GM06990 (cell line): Measurements from ENCODE around the gene HSPA12A.

ENCODE experiments used
- DNase-seq: peaks from one replicate; pipeline ENCODE4 v3.0.0-alpha.2; 2011; ENCODE audit not compliant: insufficient read length; ENCODE audit errors: extremely low read depth
- H3K27me3 ChIP-seq: replicated peaks from 2 replicates; pipeline ENCODE4 v1.6.0; 2011; ENCODE audit warnings: low read length; ENCODE audit not compliant: control insufficient read depth, insufficient read depth
- H3K36me3 ChIP-seq: 2 replicates; pipeline ENCODE4 v1.5.1; 2011; ENCODE audit warnings: low read length; ENCODE audit not compliant: control insufficient read depth, insufficient read depth
- H3K4me3 ChIP-seq: replicated peaks from 2 replicates; pipeline ENCODE4 v1.5.1; 2011; ENCODE audit warnings: low read depth, mild to moderate bottlenecking, control low read depth, low read length
- TF ChIP-seq, protein P1 (sequence below): IDR thresholded peaks from 2 replicates; pipeline ENCODE4 v1.5.1; 2011; ENCODE audit warnings: low read length, control low read depth, mild to moderate bottlenecking, inconsistent platforms; ENCODE audit not compliant: insufficient read depth, poor library complexity, severe bottlenecking

HSPA12A gene

DNA sequence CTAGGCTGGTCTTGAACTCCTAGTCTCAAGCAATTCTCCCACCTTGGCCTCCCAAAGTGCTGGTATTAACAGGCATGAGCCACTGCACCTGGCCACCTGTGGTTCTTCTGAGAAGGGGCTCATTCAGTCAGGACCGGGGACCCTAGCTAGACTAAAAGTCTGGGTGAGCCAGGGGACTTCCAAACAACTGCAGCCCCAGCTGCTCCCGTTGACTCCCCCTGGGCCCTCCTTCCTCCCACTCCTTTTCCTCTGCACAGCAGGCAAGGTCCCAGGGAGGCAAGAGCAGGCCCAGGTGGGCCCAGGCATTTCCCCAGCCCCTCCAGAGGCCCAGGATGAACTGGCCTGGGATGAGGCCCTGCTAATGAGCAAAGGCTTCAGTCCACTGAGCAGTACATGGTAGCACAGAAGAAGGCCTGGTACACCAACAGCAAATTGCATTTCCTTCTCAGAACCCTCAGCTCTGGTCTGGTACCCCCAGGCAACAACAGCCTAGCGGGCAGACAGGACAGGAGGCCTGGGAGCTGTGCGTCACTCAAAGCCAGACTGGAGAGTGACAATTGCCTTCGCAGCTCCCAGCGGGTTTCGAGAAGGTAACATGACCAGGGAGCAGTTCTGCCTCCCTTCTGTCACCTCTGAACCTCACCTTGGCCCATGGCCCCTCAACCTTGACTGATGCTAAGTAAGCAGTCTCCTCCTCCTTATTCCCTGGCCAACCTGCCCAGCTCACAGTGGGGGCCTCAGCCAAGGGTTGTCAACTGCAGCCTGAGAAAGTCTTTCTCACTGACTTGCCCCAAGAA, 30.7 kb upstream of the HSPA12A start:
- TF ChIP-seq, protein P1, sequence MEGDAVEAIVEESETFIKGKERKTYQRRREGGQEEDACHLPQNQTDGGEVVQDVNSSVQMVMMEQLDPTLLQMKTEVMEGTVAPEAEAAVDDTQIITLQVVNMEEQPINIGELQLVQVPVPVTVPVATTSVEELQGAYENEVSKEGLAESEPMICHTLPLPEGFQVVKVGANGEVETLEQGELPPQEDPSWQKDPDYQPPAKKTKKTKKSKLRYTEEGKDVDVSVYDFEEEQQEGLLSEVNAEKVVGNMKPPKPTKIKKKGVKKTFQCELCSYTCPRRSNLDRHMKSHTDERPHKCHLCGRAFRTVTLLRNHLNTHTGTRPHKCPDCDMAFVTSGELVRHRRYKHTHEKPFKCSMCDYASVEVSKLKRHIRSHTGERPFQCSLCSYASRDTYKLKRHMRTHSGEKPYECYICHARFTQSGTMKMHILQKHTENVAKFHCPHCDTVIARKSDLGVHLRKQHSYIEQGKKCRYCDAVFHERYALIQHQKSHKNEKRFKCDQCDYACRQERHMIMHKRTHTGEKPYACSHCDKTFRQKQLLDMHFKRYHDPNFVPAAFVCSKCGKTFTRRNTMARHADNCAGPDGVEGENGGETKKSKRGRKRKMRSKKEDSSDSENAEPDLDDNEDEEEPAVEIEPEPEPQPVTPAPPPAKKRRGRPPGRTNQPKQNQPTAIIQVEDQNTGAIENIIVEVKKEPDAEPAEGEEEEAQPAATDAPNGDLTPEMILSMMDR: no peak
- no peak for DNase-seq
- H3K4me3 ChIP-seq: no peak overlapping the region
- H3K36me3 ChIP-seq: no peaks in the 10 kb centered on the region
- H3K27me3 ChIP-seq: peaks cover 4% of the 10 kb centered on the region; the same call in 1 of the 2 replicates

DNA sequence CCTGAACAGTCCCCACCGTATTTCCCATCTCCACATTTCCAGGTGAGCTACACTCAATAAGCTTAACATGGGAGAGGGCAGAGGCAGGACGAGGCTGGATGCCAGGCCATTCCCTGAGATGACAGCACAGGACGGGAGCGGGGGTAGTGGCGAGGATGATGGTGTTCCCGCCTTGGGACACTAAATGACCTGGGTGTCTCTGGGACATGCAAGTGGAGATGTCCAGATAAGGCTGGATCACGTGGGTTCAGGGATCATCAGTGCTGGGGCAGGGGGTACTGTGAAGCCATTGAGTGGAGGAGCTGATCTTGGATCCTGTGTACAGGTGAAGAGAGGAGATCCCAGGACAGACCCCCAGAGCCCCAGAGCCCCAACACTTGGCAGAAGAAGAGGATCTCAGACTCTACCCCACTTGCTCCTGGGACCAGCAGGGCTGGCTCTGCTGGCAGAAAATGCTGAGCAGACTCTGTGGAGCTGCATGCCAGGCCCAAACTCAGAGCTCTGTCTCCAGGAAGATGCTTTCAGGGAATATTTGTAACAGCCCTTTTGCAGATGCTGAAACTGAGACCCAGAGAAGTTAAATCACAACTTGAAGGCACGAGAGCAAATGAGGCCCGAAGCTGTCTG, 29.7 kb upstream of the HSPA12A start:
- DNase-seq: no peak
- no peaks in the 10 kb centered on the region for H3K36me3 ChIP-seq
- H3K27me3 ChIP-seq: peaks cover 5% of the 10 kb centered on the region; the same call in 1 of the 2 replicates
- TF ChIP-seq, protein P1: no peak
- H3K4me3 ChIP-seq: no peak overlapping the region

DNA sequence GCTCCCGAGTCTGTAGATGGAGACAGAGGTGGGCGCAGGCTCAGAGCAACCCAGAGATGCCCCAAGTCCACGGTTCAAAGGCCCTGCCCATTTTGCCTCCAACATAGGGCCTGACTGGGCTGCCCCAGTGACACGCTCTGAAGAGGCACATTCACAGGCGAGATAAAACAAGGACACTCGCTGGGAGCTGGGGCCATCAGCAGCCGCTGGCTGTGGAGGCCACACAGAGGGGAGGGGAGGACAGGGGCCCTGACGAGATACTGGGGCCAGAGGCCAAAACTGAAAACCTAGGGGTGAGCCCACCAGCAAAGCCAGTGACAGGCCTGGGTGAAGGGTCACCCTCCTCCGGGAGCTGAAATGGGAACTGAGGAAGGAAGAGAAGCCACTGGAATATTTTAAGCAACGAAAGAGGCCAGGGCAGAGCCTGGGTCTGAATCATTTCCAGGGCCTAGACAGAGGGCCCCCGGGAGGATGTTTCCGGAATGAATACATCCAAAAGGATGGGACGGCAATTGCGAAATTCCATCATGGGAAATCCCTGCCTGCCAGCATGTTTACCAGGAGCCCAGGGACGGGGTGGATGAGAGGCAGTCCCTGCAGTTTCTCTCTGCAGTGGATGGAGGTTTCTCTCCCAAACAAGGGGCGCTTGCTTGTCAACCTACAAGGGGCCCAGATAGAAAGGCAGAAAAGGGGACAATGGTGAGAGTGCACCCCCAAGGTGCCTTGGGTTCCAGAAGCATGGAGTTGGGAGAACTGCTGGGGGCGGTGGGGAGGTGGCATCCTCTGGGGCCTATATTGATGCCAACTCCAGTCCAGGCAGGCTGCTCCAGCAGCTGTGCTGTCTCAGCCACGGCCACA, 29.0 kb upstream of the HSPA12A start:
- TF ChIP-seq, protein P1: no peak
- no peak for DNase-seq
- peaks cover 6% of the 10 kb centered on the region; the same call in 1 of the 2 replicates for H3K27me3 ChIP-seq
- no peaks in the 10 kb centered on the region for H3K36me3 ChIP-seq
- no peak overlapping the region for H3K4me3 ChIP-seq

DNA sequence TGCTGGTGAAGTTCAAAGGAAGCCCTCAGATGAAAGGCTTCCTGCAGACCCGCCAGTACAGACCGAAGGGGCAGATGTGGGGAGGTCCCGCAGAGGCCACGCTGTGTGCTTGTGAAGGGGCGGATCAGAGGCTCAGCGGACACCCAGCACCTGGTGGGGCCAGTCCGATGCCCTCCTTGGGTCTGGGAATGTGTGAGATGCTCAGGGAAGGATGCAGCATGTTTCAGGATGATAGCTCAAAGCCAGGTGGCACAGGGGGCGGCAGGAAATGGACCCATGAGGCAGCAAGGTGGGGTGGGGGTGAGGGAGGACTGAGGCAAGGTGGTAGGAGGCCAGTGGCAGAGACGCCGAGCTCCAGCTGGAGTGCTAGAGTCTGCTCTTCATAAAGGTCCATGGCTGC, 27.9 kb upstream of the HSPA12A start:
- no peak for DNase-seq
- Histone ChIP-seq H3K4me3 (no peak overlapping the region), H3K27me3 (peaks cover 6% of the 10 kb centered on the region; the same call in 1 of the 2 replicates), H3K36me3 (no peaks in the 10 kb centered on the region)
- TF ChIP-seq, protein P1: no peak

DNA sequence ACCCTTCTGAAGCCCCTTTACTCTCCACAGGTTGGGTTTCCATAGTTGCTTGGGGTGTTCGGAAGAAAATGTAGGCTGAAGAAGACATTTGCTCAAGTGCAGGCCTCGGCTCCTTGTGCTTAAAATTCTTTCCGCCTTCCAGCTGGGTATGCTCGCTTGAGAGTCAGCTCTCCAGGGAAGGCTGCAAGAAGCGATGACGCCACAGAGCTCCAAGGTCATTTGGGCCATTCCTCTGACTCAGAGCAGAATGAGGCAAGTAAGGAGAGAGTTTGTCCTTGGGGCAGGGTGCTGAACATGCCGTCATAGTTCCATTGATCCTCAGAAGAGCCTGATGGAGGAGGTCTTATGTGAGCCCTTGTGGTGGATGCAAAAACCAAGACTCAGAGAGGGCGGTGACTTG, 27.4 kb upstream of the HSPA12A start:
- H3K27me3 ChIP-seq: peaks cover 6% of the 10 kb centered on the region; the same call in 1 of the 2 replicates
- TF ChIP-seq, protein P1: no peak
- DNase-seq: no peak
- no peak overlapping the region for H3K4me3 ChIP-seq
- no peaks in the 10 kb centered on the region for H3K36me3 ChIP-seq
